DOHH2 (cell line): Measurements from ENCODE around the gene PSENEN.

Experiments
- H3F3A ChIP-seq: fragments of 200-600 bp; sonication (generic), shearing (Covaris generic); 2 replicates; pipeline ENCODE4 v1.6.0; 2016; ENCODE audit warnings: antibody characterized with exemption, mild to moderate bottlenecking; ENCODE audit not compliant: control insufficient read depth, insufficient read depth
- H3K27ac ChIP-seq: fragments of 200-600 bp; sonication (generic); 2 replicates; pipeline ENCODE4 v1.5.1; 2014; ENCODE audit warnings: low read depth, mild to moderate bottlenecking, low read length, moderate library complexity
- H3K27me3 ChIP-seq: fragments of 200-600 bp; sonication (generic); 2 replicates; pipeline ENCODE4 v1.6.1; 2014; ENCODE audit warnings: mild to moderate bottlenecking, low read length, mixed read lengths; ENCODE audit not compliant: control insufficient read depth
- H3K36me3 ChIP-seq: fragments of 200-600 bp; sonication (generic); 2 replicates; pipeline ENCODE4 v1.6.1; 2014; ENCODE audit warnings: mild to moderate bottlenecking, low read length, moderate library complexity, mixed read lengths; ENCODE audit not compliant: control insufficient read depth
- H3K4me1 ChIP-seq: fragments of 200-600 bp; sonication (generic); 2 replicates; pipeline ENCODE4 v1.6.1; 2014; ENCODE audit warnings: mild to moderate bottlenecking, low read length, mixed read lengths; ENCODE audit not compliant: control insufficient read depth
- H3K4me2 ChIP-seq: fragments of 200-600 bp; sonication (generic); 2 replicates; pipeline ENCODE4 v1.6.0; 2014; ENCODE audit warnings: mild to moderate bottlenecking, low read length, moderate library complexity
- H3K4me3 ChIP-seq: fragments of 200-600 bp; sonication (generic); 2 replicates; pipeline ENCODE4 v1.5.1; 2014; ENCODE audit warnings: mild to moderate bottlenecking, low read length, mixed read lengths
- H3K79me2 ChIP-seq: fragments of 200-600 bp; sonication (generic); 2 replicates; pipeline ENCODE4 v1.6.1; 2014; ENCODE audit warnings: mild to moderate bottlenecking, low read length, mixed read lengths; ENCODE audit not compliant: control insufficient read depth
- H3K9me2 ChIP-seq: fragments of 200-600 bp; sonication (generic); replicated peaks from 2 replicates; pipeline ENCODE4 v1.6.1; 2014; ENCODE audit warnings: mild to moderate bottlenecking, low read length, mixed read lengths; ENCODE audit not compliant: control insufficient read depth
- H3K9me3 ChIP-seq: fragments of 200-600 bp; sonication (generic); 2 replicates; pipeline ENCODE4 v1.6.1; 2014; ENCODE audit warnings: antibody characterized with exemption, low read length, mixed read lengths; ENCODE audit not compliant: control insufficient read depth, insufficient read depth
- H4K20me1 ChIP-seq: fragments of 200-600 bp; sonication (generic); 2 replicates; pipeline ENCODE4 v1.6.0; 2014; ENCODE audit warnings: low read depth, mild to moderate bottlenecking, antibody characterized with exemption, low read length, moderate library complexity; ENCODE audit not compliant: control insufficient read depth, insufficient read depth
- CTCF ChIP-seq: fragments of 200-600 bp; sonication (generic); IDR thresholded peaks from one replicate; pipeline ENCODE4 v1.5.1; 2014; ENCODE audit warnings: antibody characterized with exemption, mild to moderate bottlenecking, low read depth, low read length; ENCODE audit not compliant: poor library complexity, severe bottlenecking
- EZH2phosphoT487 ChIP-seq: fragments of 200-600 bp; sonication (generic); IDR thresholded peaks from 2 replicates; pipeline ENCODE4 v1.6.1; 2017; ENCODE audit warnings: borderline replicate concordance, mild to moderate bottlenecking, antibody characterized with exemption, low read length, moderate library complexity, mixed read lengths

Gene PSENEN

DNA sequence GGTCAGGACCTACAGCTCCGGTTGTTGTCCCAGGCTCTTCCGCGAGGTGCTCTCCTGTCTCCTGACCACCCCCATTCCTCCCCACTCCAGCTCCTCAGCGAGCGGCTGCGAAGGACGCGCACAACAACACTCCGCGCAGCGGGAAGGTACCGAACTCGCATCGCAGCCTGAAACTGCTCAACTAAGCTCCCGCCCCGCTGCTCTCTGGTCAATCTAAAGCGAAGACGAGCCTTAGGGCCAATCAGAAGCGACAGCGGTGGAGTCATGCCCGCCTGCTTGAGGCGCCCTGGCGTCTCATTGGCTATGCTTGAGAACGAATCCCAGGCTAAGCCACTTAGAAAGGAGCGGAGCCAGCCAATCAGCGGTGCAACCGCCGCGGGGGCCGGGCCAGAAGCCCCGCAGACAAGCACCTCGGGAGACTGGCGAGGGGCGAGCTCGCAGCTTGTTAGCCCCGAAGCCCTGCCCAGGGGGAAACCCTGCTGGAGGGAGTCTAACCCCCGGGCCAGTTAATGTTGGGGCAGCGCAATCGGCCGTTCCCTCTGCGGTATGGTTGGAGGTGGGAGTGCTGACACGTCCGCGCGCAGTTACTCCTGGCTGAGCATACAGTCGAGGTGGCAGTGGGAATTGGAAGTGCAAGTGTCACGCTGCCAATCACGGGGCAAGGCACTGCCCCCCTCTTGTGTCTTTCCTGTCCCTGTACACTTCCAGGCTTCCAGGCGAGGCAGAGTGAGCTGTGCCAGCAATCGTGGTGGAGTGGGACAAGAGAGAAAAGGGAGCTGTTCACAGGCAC is 43.0 kb upstream of the PSENEN start:
- H3K36me3 ChIP-seq, result no peaks in the 10 kb centered on the region
- TF ChIP-seq CTCF, result no peak
- TF ChIP-seq EZH2phosphoT487, result no peak
- H3K27ac ChIP-seq, result no peak overlapping the region

DNA sequence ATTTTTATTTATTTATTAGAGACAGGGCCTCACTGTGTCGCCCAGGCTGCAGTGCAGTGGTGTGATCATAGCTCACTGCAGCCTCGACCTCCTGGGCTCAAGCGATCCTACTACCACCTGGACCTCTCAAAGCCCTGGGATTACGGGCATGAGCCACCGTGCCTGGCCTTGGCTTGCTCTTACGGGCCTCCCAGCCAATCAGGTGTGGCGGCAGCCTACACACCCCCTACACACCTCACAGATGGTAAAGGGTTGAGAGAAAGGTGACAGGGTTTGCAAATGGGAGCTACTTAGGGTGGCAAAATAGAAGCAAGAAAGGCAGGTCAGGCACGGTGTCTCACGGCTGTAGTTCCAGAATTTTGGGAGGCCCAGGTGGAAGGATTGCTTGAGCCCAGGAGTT is 42.1 kb upstream of the PSENEN start:
- peaks cover 4% of the 10 kb centered on the region; the same call in 1 of the 2 replicates for H3K27me3 ChIP-seq
- no peak overlapping the region for H3K27ac ChIP-seq
- H3K36me3 ChIP-seq, result no peaks in the 10 kb centered on the region
- TF ChIP-seq CTCF, result no peak
- no peak for TF ChIP-seq EZH2phosphoT487
- no peaks in the 10 kb centered on the region for H3K9me2 ChIP-seq
- no peaks in the 10 kb centered on the region for H4K20me1 ChIP-seq
- H3K79me2 ChIP-seq, result no peaks in the 10 kb centered on the region
- peaks cover 5% of the 10 kb centered on the region for H3K4me1 ChIP-seq
- H3K9me3 ChIP-seq, result no peaks in the 10 kb centered on the region
- H3K4me3 ChIP-seq, result no peak overlapping the region
- no peaks in the 10 kb centered on the region for H3F3A ChIP-seq
- peak overlapping the region; percentile 96 for H3K4me2 ChIP-seq

More for the DNA sequence above, 43.0 kb upstream of the PSENEN start:
- peak overlapping the region; percentile 96 for H3K4me2 ChIP-seq
- no peaks in the 10 kb centered on the region for H4K20me1 ChIP-seq
- peaks cover 5% of the 10 kb centered on the region for H3K4me1 ChIP-seq
- no peaks in the 10 kb centered on the region for H3K9me3 ChIP-seq
- H3F3A ChIP-seq, result no peaks in the 10 kb centered on the region
- H3K27me3 ChIP-seq, result no peaks in the 10 kb centered on the region
- H3K79me2 ChIP-seq, result no peaks in the 10 kb centered on the region
- H3K4me3 ChIP-seq, result peak overlapping the region; percentile 83
- no peaks in the 10 kb centered on the region for H3K9me2 ChIP-seq

DNA sequence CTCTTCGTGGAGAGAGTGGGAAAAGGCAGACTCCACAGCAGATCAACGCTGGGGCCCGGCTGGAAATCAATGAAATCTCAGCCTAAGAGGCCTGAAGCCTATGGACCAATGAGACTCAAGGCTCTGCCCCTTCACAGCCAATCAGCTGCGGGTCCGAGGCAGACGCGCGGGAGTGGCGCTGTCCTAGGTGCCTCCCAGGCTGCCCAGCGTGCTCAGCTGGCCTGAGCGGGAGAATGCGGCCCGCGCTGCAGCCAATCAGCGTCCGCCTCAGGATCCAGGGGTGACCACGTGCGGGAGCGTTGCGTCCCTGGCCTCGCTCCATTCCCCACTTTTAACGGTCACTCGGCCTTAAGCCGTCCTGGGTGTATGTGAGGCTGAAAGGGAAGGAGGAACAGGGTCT is 41.2 kb upstream of the PSENEN start, which contains the start of gene ZBTB32:
ZBTB32 (plus strand) TSS at position 341 of the 400 bp plus-strand sequence. CDS start 10,069 bp downstream, outside the sequence.
- Histone ChIP-seq H3K4me2 (peak within 1 kb of the TSS; percentile 96; the same call in 1 of the 2 replicates), H3K79me2 (no peaks in the 10 kb centered on the region), H3K4me1 (peaks cover 5% of the 10 kb centered on the region), H3K36me3 (no peaks in the 10 kb centered on the region), H3K4me3 (no peak within 1 kb of the TSS), H3K27ac (no peak within 1 kb of the TSS), H3F3A (no peaks in the 10 kb centered on the region), H3K9me3 (no peaks in the 10 kb centered on the region), H4K20me1 (no peaks in the 10 kb centered on the region), H3K9me2 (no peaks in the 10 kb centered on the region), H3K27me3 (peaks cover 6% of the 10 kb centered on the region; the same call in 1 of the 2 replicates)
- TF ChIP-seq CTCF (no peak), EZH2phosphoT487 (no peak)
